GM18520 (cell line): ENCODE data around the gene DNAH5.
"Not testable (repeated sequence)": the region's sequence is repeated elsewhere in the genome, so short reads cannot be mapped to it uniquely, and the experiment has no call there.

Source experiments
- ATAC-seq: cut with Tn5 transposase; IDR thresholded peaks from one replicate; pipeline ENCODE4 v1.9.1; 2021; ENCODE audit not compliant: unreplicated experiment

DNAH5 gene

DNA sequence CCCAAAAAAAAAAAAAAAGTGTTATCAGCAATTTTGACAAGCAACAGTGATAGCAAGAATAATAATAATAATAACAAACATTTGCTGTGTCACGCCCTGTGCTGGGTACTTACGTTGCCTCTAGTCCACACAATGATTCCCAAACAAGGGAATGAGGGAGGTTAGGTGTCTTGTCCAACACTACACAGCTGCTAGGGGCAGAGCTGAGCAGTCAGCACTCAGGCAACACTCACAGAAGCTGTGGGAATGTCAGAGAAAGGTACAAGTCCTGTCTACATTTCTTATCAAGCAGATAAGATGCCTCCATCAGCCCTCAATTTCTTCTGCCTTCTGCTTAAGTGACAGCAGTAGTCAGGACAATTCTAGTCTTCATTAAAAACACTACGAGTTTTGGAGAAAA, 111.0 kb downstream of the DNAH5 start:
- ATAC-seq = no peak

DNA sequence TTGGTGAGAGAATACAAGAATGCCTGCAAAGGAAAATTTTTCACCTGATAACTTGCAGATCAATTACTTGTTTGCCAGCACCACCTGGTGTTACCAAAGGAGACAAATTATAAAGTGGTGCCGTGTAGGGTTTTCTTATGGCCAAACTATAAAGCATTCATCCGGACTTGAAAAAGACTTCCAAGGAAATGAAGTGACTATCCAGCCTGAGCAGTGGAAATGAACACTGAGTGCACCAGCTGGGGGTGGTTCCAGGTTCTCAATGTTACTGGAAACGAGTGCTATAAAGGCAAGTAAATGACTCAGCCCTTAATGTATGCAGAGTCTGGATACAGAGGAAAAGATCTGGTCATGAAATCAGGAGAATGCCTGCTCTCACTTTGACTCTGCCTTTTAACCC, 113.1 kb downstream of the DNAH5 start:
- no peak for ATAC-seq

DNA sequence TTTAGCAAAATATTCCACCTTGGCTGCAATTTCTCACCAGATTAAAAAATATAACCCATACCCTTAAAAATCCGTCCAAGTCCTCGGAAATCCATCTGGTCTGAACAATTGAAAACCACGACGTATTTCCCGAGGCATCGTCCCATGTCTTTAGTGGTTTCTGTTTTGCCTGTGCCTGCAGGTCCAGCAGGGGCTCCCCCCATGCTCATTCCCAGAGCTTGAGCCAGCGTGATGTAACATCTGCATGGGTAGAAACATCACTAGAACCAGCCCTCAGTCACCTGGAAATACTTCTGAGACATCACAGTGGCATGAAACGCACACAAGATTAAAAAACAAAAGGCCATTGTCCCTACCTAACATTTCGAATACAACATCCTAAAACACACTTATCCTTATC, 114.0 kb downstream of the DNAH5 start:
- ATAC-seq = no peak

DNA sequence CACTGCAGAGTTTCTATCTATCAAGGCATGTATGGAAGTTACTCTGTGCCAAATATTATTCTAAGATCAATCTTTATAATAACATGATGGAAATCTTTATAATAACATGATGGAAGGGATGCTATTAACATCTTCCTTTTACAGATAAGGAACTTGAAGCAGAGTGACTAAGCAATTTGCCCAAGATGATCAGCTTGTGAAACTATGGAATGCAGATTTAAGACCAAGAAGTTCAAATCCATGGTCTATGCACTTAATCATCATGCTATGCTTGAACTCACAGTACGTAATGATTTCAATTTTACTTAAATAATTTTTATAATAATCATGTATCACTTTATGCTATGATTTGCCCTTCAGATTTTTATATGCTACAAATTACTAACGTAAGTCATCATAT, 123.1 kb downstream of the DNAH5 start:
- no peak for ATAC-seq

DNA sequence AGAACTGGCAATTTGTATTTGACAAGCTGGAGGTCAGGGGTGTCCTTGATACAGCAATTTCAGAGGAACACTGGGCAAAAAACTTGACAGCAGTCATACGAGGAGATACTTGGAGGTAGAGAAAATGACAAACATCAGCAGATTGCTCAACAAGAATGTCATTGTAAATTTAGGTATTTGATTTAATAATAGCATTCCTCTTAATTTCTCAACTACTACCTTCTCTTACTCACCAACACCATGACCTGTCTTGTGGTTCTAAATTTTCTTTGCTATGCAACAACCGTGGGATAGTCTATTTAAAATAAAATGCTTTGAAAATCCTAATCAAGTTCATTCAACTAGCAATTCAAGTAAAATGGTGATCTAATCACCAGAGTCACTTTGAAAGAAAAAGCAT, 128.4 kb downstream of the DNAH5 start:
- no peak for ATAC-seq

DNA sequence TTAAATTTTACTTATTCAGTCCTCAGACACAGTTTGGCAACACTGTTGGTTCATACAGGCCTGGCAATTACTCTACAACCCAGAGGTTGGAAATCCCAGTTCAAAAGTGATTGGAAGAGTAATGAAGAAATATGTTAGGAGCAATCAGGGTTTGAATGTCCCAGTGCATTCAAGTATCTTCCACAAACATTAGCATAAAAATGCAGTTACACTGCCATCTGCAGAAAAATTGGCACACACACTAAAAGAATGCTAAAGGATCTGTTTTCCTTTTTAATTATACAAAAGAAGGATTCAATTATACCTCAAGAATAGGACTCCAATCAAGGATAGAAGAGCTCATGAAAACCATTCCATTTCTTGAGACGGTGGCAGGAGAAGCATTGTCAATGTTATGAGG, 130.2 kb downstream of the DNAH5 start:
- no peak for ATAC-seq

DNA sequence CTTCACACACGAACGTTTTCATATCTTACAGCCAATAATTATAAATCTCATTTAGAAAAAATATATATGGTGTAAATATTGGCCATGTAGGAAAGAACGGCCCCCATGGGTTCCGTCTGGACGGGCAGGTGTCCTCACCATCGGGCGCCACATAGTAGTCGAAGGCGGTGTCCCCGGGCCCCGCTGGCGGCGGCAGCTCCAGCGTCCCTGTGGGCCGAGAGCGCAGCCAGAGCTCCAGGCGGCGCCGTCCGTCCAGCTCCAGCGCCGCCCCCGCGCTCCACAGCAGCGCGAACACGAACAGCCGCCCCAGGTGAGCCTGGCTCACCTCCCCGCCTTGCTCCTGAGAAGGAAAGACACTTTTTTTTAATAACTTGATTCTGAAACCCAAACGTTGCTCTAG, 134.6 kb downstream of the DNAH5 start:
- ATAC-seq = no peak

DNA sequence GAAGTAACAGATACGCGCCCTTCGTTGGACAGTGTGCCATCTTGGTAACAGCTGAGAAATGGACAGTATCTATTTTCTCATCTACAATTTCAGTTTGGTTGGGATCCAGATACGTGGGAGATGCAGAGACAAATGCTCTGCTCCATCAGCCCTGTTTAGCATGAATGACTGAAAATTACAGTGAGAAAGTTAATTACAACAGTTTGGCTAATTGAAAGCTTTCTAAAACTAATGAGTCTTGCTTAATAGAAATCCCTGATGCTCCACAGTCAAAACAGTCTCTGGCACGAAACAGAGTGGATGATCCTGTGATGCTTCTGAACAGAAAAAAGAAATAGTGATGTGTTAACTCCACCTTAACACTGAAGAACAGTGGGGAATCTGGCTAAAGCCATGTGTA, 140.2 kb downstream of the DNAH5 start:
- ATAC-seq = no peak

DNA sequence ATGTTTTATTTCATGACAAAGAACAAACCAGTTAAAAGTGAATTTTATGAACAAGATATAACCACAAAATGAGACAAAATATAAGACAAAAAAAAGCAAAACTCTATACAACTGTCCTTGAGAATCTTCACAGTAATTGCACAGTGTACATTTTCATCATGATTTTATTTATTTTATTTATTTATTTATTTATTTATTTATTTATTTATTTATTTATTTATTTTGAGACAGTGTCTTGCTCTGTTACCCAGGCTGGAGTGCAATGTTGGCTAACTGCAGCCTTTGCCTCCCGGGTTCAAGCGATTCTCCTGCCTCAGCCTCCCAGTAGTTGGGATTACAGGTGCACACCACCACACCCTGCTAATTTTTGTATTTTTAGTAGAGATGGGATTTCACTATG, 145.9 kb downstream of the DNAH5 start:
- ATAC-seq = not testable (repeated sequence)

DNA sequence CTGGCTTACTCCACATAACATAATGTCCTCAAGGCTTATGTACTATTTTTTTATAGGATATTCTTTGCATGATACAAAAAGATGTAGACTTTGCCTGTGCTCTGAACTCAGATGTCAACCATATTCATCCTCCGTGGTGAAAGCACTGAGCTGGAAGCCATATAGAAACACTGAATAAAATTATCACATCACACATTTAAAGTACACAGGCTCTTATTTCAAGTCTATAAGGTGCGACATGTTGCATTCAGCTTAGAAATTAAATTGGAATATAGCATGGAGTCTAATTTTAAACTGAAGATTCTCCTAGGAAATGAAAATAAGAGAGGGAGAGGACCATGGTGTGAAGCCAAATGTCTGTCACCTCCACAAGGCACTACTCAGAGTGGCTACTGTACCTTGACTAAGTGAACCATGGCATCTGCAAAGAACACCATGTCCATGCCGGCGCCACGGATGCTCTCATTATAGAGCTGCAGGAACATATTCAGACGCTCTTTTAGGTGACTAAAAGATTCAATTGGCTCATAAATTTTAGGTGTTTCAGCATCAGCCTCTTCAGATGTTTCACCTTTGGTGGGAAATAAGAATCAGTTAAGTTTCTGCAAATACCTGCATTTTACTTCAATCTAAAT, 158.6 kb downstream of the DNAH5 start:
- no peak for ATAC-seq

DNA sequence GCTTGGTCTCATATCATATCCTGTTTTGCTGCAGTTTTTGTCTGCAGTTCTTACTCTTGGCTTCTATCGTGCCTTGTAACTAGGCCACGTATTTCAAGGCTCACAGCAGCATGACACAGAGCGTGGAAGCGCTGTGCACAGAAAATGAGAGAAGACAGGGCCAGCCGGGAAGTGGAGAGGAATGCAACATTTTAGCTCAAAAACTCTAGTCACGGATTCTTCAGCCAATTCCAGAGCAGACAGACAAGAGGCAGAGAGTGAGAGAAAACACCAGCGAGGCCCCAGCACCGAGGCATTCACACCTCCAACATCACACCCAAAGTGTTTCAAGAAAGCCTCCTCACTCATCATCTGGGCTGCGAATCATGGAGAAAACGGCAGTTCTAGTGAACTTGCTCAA, 160.8 kb downstream of the DNAH5 start:
- ATAC-seq = no peak

DNA sequence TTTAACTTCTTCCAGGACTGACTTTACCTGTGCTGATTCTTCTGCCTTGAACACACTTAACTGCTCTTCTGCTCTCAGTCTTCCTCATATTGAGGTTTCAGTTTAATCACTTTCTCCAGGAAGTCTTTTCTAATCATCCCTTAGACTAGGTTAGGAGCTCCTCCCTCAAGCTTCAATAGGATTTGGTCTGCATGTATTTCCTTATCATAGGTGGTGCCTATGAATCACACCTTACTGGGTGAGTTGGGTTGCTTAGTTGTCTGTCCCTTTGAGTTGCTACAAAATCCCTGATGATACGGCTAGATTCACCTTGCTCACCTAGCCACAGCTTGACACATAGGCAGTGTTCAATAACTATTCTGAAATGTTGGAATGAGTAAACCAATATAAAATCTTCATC, 164.4 kb downstream of the DNAH5 start:
- ATAC-seq = no peak

DNA sequence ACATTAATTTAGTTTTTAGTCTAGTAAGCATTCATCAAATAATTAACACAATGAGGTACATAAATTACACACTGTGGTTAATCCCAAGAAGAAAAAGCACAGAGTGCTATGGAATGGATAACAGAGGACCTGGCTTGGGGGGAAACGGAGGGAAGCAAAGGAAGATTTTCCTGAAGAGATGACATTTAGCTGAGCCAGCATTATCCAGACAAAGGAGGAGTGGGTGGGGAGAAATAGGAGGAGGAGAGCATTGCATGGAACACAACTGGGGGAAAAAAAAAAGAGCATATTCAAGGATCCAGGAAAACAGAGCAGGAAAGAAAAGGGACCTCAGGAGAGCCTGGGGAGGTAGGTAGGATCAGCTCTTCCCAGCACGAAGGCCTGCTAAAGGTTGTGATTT, 170.8 kb downstream of the DNAH5 start:
- no peak for ATAC-seq

DNA sequence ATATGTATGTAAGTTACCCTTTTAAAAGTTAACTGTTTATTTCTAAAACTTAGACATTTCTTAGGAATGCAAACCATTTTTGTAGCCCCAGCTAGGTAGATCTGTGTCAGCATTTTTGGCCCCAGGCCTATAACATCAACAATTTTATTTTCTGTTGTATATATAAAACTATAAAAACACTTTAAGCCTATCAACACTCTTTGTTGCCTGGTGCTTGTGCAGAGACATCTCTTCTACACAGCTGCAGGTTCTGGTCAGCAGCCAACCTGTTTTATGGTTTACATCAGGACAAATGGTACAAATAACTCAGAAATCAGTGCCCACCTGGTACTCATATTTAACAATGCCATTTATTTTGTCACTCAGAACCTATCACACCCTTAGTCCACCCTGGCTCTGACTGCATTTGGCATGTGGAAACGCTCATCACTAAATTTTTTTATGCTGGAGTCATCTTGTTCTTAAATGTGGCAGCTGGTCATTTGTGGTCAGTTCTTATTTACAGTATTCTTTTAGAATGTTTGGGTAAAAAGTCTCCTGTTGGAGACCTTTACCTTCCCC, 173.4 kb downstream of the DNAH5 start:
- ATAC-seq = no peak

DNA sequence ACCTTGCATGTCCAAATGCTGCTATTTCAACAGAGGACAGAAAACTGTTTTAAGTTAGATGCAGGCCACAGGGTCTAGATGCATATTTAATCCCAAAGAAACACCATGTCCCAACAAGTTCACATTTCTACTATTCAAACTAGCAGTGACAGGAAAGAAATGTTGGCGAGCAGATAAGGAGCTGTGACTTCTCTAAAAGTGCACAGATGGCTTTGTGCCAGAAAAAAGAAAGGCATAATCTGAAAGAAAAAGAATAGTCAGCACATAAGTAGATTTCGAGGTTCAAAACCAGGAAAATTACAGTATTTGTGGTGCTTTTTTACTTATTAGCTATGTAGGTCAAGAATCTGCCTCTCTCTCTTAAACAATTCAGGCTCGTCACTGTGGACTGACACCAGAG, 178.3 kb downstream of the DNAH5 start:
- ATAC-seq = no peak

DNA sequence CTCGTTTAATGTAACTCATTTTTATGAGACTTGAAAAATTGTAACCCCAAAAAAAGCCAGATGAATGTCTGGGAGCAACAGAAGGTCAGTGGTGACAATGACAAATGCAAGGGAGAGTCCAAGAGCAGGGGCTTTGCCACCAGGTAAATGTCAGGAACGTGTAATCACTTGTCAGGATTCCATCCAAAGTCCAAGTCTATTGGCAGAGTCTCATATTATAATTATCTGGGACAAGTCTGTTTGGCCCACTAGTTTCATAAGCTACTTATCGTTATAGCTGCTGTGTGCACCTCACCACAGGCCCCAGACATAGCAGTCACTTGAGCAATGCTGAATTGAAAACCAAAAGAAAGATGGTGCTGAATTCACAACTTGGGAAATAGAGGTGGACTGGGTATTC, 180.8 kb downstream of the DNAH5 start:
- no peak for ATAC-seq

DNA sequence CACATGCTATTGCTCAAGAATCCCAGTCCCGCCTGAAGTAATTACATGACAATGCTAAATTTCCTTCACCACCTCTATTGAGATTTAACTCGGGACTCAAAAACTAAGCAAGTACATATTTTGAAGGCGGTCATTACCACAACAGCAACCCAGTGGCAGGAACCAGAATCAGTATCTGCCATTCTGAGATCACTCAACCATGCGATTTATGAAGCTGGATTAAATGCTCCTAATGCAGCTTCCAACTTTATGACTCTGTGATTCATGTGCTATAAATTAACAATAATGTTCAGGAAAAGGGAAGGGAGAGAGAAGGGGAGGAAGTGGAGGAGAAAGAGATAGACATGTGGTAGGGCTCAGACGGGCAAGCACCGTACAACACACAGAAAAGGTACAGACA, 194.7 kb downstream of the DNAH5 start:
- no peak for ATAC-seq

DNA sequence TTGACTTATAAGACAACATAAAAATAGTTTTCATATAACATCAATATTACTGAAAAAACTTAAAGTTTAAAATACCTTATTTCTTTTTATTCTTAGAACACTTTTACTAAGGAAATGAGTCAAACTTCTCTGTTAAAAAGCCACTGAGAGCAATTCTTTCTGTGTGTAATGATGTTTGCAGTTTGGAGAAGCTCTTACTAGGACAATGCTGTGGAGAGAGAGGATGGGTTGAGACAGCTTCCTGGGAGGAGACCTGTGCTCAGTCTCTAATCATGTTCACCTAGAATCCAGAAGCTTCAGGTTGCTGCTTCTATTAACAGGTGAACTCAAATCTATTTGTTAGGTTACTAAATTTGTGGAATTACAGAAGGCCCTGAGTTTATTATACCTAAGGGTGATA, 198.5 kb downstream of the DNAH5 start:
- ATAC-seq = no peak

DNA sequence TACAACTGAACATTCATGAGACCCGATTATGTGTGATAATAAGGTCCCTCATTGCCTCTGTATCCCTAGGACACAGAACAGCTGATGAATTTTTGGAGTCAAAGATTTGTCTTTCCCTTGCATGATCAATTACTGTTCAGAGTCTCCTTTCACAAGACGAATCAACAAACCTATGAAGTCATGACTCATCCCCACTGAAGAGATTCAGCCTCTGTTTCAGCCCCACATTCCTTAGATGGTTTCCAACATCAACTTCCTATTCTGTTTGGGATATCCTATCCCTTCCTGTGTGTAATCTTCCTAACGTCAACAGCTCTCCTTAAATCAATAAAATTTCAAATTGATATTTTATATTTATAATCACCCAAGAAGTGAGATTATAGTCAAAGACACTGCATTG, 199.0 kb downstream of the DNAH5 start:
- ATAC-seq = no peak

DNA sequence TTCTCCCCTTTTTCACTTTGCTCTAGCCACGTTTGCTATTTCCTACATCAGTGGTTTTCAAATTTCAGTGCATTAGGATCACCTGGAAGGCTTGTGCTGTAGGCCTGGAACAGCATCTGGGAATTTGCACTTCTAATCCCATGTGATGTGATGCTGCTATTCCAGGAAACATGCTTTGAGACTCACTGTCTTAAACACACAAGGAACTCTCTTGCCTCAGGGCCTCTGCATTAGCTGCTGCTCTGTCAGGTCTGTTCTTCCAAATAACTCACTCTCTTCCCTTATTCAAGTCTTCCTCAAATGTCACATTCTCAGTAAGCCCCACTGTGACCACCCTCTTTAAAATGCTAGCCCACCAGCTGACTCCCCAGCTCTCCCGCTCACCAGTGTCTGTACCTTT, 204.0 kb downstream of the DNAH5 start:
- no peak for ATAC-seq

DNA sequence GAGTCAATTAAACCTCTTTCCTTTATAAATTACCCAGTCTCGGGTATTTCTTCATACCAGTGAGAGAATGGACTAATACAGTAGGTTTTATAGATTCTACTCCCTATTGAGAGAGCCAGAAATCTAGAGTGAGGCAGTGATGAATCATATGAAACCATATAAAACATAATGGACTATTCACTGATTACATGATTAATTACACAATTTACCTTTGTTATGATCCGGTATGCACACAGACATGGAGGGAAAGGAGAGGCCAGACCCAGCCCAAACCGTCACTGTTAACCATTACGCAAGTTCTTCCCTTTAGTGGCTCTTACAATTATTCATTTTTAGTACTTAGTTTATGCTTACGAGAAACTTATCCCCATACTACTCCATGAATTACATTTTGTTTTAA, 205.0 kb downstream of the DNAH5 start:
- no peak for ATAC-seq

DNA sequence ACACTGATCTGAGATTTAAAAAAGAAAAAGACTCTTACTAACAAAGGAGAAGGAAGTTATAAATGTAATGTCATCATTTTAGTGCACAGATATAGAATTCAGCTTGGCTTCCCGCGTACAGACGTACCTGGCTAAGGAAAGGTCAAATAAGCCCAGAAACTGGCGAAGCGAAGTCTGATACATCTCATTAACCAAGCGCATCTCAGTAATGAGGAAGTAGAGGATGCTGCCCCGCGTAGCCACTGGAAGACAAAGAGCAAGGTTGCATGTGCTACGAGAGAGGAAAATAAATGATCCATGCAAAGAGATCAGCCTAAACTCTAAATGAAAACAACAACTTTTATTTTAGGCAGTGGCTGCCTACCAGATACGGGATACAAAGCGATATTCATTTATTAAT, 208.8 kb downstream of the DNAH5 start:
- ATAC-seq = no peak

DNA sequence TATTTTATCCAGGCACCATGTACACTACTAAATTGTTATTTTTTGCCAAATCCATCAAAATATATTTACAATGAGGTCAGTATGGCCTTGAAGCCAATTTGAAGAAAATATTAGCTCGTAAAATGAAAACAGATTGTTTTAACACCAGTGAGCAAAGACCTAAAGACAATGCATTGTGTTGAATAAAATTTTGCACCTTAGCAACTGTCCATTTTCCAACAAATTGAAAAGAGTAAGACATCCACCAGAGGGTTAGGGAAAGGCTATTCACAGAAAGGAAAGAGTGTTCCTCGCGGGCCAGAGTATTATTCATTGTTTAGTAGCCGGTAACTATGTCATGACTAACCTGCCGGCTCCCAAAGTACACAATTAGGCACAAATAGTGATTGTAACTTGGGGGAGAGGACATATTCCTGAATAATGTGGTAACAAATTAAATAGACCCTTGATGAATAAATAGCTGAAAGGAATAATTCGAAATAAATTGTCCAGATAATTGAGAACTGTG, 213.3 kb downstream of the DNAH5 start:
- ATAC-seq = no peak
